Panc1 (cell line): ENCODE results near the gene USP32. TPM values are rescaled to one million over a fixed set of nuclear protein-coding genes. Genes with fewer than 3 reads are reported as not detected.

Experiments
- ATAC-seq: fragments of 200-7000 bp; cut with Tn5 transposase; 2 replicates; pipeline ENCODE4 v1.9.1; 2020; ENCODE audit warnings: mild to moderate bottlenecking, moderate library complexity
- BruUV-seq: library from RNA; stranded (reverse); fragments of 400-500 nt; replicated peaks from 2 replicates; lab custom pipeline; 2021; lab: Mats Ljungman, UMichigan
- CTCF ChIA-PET: fragments of 300-600 bp; sonication (Branson Sonifier 250); formaldehyde crosslinking; loops from one replicate; lab custom pipeline; 2022; ENCODE audit warnings: antibody characterized with exemption; lab: Charles Lee
- POLR2A ChIA-PET: fragments of 300-600 bp; sonication (Branson Sonifier 250); formaldehyde crosslinking; loops from one replicate; lab custom pipeline; 2022; ENCODE audit warnings: antibody characterized with exemption; lab: Charles Lee
- DNase-seq: peaks from one replicate; pipeline ENCODE4 v3.0.0-alpha.2; 2010; ENCODE audit warnings: low read depth, low spot score
- H3K27ac ChIP-seq: 2 replicates; pipeline ENCODE4 v1.5.1; 2011; ENCODE audit warnings: mild to moderate bottlenecking, low read length, inconsistent platforms
- H3K27me3 ChIP-seq: fragments of 200-500 bp; sonication (Bioruptor generic); 2 replicates; pipeline ENCODE4 v1.6.0; 2014; ENCODE audit warnings: low read length, inconsistent platforms; ENCODE audit not compliant: control insufficient read depth, insufficient read depth
- H3K36me3 ChIP-seq: fragments of 200-500 bp; sonication (Bioruptor generic); 2 replicates; pipeline ENCODE4 v1.5.1; 2014; ENCODE audit warnings: inconsistent platforms, mild to moderate bottlenecking, low read length, moderate library complexity; ENCODE audit not compliant: control insufficient read depth, insufficient read depth
- H3K4me1 ChIP-seq: 2 replicates; pipeline ENCODE4 v1.5.1; 2011; ENCODE audit warnings: inconsistent platforms, mild to moderate bottlenecking, low read length, moderate library complexity; ENCODE audit not compliant: control insufficient read depth, insufficient read depth
- H3K4me3 ChIP-seq, 2 experiments: 2 replicates each; pipeline ENCODE4 v1.5.1; 2011 to 2012; ENCODE audit warnings: low read depth in 2 of 2, low read length in 2 of 2, mild to moderate bottlenecking in 2 of 2, inconsistent platforms in 1 of 2, moderate library complexity in 1 of 2
- H3K9me3 ChIP-seq: fragments of 200-500 bp; sonication (Bioruptor generic); 2 replicates; pipeline ENCODE4 v1.5.1; 2014; ENCODE audit warnings: low read depth, mild to moderate bottlenecking, inconsistent platforms, low read length, moderate library complexity; ENCODE audit not compliant: control insufficient read depth, insufficient read depth
- CTCF ChIP-seq: fragments of 450-650 bp; IDR thresholded peaks from 2 replicates; pipeline ENCODE4 v1.5.1; 2017; ENCODE audit warnings: mild to moderate bottlenecking
- POLR2AphosphoS5 ChIP-seq: IDR thresholded peaks from 2 replicates; pipeline ENCODE4 v1.6.1; 2012; ENCODE audit warnings: mild to moderate bottlenecking, low read depth, low read length, moderate library complexity
- REST ChIP-seq, 2 experiments: IDR thresholded peaks; 2 replicates each; pipeline ENCODE4 v1.6.1; 2011 to 2012; ENCODE audit warnings: low read depth in 2 of 2, control low read depth in 1 of 2, low read length in 1 of 2, mild to moderate bottlenecking in 1 of 2, moderate library complexity in 1 of 2; ENCODE audit not compliant: insufficient read depth in 1 of 2
- SIN3A ChIP-seq: IDR thresholded peaks from 2 replicates; pipeline ENCODE4 v1.6.1; 2012; ENCODE audit warnings: low read depth, mild to moderate bottlenecking, low read length, moderate library complexity, borderline replicate concordance; ENCODE audit not compliant: insufficient read depth
- TCF7L2 ChIP-seq: IDR thresholded peaks from 2 replicates; pipeline ENCODE4 v1.6.1; 2011; ENCODE audit warnings: mild to moderate bottlenecking, low read depth, low read length, inconsistent platforms
- in situ Hi-C: cut with HindIII; loops from 2 replicates; pipeline ENCODE4 v1.10.0; 2016; ENCODE audit warnings: low sequenced_read_pairs, low pct_unique_long_range_greater_than_20kb
- intact Hi-C: fragments of 100-400 bp; cut with micrococcal nuclease; formaldehyde crosslinking; loops from one replicate; pipeline ENCODE4 v1.10.0; 2022; ENCODE audit not compliant: unreplicated experiment
- total RNA-seq: library from RNA; stranded (reverse); gene quantifications from one replicate; pipeline ENCODE4 v1.2.1, GENCODE V29; 2021; ENCODE audit not compliant: unreplicated experiment

Gene USP32
- total RNA-seq, 1 experiment from 2014 or later: 45.5 TPM

- H3K4me1 ChIP-seq: peaks cover 17% of the 10 kb centered on the region
- H3K9me3 ChIP-seq: no peaks in the 10 kb centered on the region
- intact Hi-C loops (no loop called here), in situ Hi-C loops (no loop called here)
- no TSS peak for BruUV-seq
- POLR2A ChIA-PET: no interaction called here
- peak; percentile 20; the same call in 1 of the 2 replicates for ATAC-seq
- DNase-seq: no peak
- H3K36me3 ChIP-seq: no peaks in the 10 kb centered on the region
- no peak overlapping the region for H3K4me3 ChIP-seq
- H3K27me3 ChIP-seq: no peaks in the 10 kb centered on the region
- TF ChIP-seq TCF7L2: no peak
- TF ChIP-seq POLR2AphosphoS5: no peak
- TF ChIP-seq CTCF: no peak
- TF ChIP-seq SIN3A: no peak
- no peak for TF ChIP-seq REST (IDR thresholded peaks at IDR 0.05; ENCODE audit: insufficient read depth in 1 of 2, low read depth in 2 of 2, low read length in 1 of 2)
- H3K27ac ChIP-seq: no peak overlapping the region
- CTCF ChIA-PET: no interaction called here
These were observed 233.0 kb downstream of the USP32 start for GRCh38 chr17:60158751-60159478.

GRCh38 chr17:60157487-60158040 is 234.4 kb downstream of the USP32 start:
- in situ Hi-C loops (no loop called here), intact Hi-C loops (no loop called here)
- BruUV-seq: no TSS peak
- H3K27ac ChIP-seq: no peak overlapping the region
- no peaks in the 10 kb centered on the region for H3K27me3 ChIP-seq
- TF ChIP-seq TCF7L2 (no peak), SIN3A (no peak), REST (IDR thresholded peaks at IDR 0.05; ENCODE audit: insufficient read depth in 1 of 2, low read depth in 2 of 2, low read length in 1 of 2) (no peak), CTCF (no peak), POLR2AphosphoS5 (no peak)
- no peaks in the 10 kb centered on the region for H3K9me3 ChIP-seq
- H3K4me1 ChIP-seq: peaks cover 11% of the 10 kb centered on the region
- DNase-seq (no peak), ATAC-seq (no peak)
- CTCF ChIA-PET: no interaction called here
- no peak overlapping the region for H3K4me3 ChIP-seq
- POLR2A ChIA-PET: no interaction called here
- no peaks in the 10 kb centered on the region for H3K36me3 ChIP-seq
